Measurements from ENCODE around the gene RALGDS.

DNA sequence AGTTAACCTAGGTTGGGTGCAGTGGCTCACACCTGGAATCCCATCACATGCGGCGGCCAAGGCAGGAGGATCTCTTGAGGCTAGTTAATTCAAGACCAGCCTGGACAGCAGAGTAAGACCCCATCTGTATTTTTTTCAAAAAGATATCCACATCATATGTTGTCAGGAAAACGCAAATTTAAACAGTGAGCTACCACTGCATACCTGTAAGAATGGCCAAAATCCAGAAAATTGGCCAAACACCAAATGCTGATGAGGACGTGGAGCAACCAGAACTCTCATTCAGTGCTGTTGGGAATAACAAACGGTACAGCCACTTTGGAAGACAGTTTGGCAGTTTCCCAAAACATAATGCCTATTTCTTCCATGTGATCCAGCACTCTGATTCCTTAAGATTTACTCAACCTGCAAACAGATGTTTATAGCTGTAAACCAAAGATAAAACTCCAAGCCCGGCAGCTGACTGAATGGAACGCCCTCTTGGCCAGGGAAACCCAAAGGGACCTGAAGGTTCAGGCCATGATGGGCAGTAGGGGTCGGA lies 46.9 kb downstream of the RALGDS start:
- TF ChIP-seq, protein P1, sequence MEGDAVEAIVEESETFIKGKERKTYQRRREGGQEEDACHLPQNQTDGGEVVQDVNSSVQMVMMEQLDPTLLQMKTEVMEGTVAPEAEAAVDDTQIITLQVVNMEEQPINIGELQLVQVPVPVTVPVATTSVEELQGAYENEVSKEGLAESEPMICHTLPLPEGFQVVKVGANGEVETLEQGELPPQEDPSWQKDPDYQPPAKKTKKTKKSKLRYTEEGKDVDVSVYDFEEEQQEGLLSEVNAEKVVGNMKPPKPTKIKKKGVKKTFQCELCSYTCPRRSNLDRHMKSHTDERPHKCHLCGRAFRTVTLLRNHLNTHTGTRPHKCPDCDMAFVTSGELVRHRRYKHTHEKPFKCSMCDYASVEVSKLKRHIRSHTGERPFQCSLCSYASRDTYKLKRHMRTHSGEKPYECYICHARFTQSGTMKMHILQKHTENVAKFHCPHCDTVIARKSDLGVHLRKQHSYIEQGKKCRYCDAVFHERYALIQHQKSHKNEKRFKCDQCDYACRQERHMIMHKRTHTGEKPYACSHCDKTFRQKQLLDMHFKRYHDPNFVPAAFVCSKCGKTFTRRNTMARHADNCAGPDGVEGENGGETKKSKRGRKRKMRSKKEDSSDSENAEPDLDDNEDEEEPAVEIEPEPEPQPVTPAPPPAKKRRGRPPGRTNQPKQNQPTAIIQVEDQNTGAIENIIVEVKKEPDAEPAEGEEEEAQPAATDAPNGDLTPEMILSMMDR (IDR thresholded peaks at IDR 0.05), result no peak
- no peak for TF ChIP-seq ZFX (IDR thresholded peaks at IDR 0.05; ENCODE audit: borderline replicate concordance)
